NCI-H82 treated with DMSO at 0.1 percent for 48 hours (cell line): ENCODE data around the gene FERD3L.

Experiments used
- DNase-seq: peaks from one replicate; lab custom pipeline; 2025; ENCODE audit not compliant: unreplicated experiment; lab: John Stamatoyannopoulos, UW

FERD3L gene

DNA sequence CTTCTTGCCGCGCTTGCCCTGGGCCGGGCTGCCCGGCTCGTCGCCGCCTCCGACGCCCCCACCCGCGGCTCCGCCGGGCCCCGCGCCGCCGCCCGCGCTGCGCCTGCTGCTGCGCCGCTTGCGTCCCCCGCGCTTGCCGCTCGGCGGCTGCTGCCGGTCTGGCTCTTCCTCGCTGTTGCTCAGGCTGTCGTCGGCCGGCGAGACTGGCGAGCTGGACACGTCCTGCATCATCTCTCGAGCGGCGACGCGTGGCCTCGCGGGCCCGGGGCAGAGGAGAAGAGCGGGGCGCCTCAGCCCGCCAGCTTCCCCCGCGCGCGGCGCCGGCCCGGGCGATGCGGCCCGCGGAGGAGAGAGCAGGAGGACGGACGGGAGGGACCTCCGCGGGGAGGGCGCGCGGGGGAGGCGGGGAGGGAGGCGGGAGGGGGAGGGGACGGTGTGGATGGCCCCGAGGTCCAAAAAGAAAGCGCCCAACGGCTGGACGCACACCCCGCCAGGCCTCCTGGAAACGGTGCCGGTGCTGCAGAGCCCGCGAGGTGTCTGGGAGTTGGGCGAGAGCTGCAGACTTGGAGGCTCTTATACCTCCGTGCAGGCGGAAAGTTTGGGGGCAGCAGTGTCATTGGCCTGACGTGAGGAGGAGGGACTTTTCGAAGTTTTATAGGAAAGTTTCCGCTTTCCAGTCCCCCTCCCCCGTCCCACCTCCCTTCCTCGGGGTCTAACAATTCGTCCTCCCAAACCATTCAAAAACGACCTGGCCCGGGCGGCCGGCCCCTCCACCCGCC is 27.9 kb downstream of the FERD3L start, which contains the start of gene TWIST1:
Gene TWIST1 (minus strand): TSS at position 546 of the 779 bp plus-strand sequence. CDS start 315 bp downstream, at position 231.
- DNase-seq, result no peak

GRCh38 chr7:19116121-19117090 is 28.8 kb downstream of the FERD3L start:
- no peak for DNase-seq

- DNase-seq, result no peak
Measured at GRCh38 chr7:19114551-19114855, 30.7 kb downstream of the FERD3L start.

DNA sequence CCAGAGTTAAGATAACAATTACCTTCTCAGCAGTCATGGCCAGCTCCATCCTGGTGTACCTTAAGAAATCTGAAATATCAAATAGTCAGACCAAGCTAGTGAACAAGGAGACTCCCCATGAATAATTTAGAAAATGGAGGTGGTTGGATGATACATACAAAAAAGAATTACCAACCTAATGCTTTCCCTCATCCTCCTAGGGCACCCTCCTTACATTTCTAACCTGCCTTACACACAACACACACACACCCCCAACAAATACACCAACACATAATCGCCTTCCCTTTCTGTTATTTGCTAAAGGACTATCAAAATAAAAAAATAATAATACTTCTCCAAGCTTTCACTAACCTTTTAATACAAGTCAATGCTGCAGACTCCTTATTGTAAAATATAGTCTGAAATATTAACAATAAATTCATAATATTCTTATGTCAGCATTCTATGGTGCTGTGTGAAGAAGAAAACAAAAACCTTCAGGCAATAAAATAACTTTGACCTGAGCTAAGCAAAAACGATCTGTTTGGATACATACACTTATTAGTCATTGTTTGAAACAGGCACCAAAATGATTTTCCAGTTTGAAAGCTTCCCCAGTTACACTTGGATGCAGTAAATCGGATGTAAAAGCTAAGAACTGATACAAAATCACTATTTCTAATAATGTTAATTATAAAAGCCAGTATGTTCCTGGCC is 31.2 kb downstream of the FERD3L start:
- DNase-seq, result no peak

DNA sequence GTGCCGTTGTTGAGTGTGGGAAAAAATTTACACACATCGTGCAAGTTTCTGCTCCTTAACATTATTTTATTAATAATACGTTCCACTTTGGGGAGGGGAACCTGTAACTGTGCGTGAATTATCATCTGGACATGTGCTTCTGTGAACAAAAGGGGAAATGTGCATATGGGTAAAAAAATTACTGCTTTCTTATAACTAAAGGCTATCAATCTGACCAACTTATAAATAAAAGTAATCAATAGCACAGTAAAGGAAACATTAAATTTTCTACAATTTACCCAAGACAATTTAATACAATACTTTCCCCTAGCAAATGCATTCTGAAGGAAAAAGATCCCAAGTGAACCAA is 32.2 kb downstream of the FERD3L start:
- no peak for DNase-seq

DNA sequence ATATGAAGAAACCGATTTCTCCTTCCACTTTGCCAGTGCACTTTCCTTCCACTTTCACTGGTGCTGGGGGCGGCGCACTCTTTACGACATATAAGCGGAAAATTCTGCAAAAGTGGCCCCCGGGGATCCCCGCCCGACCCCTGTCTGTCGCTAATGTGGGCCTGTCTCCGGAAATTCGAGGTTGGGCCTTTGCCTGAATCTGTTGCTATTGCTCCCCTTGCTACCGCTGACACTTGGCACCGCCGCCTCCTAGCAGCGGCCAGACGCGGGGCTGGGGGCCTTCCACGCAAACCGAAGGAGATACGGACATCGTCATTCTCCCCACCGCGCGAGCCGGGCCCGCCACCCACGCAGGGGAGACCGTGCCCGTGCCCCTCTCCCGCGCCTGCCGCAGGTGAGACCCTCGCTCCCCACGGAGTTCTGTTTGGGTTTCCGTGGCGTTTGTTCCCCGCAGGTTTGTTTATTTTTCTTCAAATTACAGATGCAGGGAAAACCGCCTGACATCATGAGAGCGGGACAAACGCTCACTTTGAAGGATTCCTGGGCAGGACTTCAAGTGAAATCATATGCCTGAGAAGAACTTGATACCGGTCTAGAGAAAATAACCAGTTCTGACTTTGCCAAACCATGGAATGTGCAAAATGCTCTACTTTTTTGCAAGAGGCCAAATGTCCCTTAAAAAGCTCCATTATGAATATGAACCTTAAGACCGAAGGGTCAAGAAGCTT is 32.8 kb downstream of the FERD3L start:
- no peak for DNase-seq

DNA sequence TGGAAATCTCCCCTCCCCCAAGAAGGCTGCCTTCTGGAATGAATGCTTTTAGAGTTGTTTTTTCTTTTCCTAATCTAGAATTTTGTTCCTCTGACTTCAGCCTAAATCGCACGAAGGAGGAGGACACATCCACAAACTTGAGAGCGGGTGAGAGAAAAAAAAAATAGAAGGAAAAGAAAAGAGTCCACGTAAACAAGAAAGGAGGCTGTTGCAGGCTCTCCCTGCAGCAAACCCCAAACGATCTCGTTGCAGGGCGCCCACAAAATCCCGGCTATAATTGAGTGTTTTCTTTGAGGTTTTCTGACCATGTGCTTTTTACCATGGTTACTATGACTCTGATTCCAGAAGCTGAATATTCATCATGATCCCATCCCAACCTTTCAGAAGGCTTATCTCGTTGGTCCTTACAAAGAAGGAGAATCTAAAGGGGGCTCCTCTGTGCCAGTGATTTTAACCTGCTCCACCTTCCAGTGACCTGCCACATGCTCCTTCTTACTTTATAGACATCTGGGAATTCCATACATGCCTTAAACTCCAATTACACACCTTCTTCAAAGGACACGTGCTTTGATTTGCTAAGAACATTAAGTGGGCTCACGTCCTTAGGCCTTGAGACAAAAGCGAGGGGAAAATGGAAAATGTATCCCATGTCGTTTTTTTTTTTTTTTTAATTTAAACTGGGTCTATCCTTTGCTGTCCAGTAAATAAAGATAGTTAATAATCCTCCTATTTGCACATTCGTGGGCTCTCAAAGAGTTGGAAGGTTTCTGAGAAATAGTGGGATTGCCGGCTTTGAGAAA is 33.5 kb downstream of the FERD3L start:
- no peak for DNase-seq

GRCh38 chr7:19110776-19111175 is 34.4 kb downstream of the FERD3L start:
- no peak for DNase-seq

GRCh38 chr7:19110026-19110730 is 35.0 kb downstream of the FERD3L start:
- DNase-seq, result no peak

- no peak for DNase-seq
Measured at GRCh38 chr7:19109000-19109946, 35.9 kb downstream of the FERD3L start.

GRCh38 chr7:19107356-19108146 is 37.7 kb downstream of the FERD3L start:
- no peak for DNase-seq

DNA sequence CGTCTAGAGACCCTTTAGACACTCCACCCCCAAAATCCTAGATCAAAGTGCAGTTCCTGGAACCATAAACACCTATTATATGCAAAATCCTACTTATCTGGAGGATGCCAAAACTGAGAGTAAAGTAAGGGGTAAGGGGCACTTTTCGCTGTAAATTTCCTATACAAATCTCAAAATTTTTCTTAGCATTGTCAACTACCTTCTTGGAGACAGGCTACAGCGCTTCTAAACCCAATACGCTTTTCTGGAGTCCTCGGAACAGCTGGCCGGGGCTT is 38.2 kb downstream of the FERD3L start:
- DNase-seq, result no peak

DNA sequence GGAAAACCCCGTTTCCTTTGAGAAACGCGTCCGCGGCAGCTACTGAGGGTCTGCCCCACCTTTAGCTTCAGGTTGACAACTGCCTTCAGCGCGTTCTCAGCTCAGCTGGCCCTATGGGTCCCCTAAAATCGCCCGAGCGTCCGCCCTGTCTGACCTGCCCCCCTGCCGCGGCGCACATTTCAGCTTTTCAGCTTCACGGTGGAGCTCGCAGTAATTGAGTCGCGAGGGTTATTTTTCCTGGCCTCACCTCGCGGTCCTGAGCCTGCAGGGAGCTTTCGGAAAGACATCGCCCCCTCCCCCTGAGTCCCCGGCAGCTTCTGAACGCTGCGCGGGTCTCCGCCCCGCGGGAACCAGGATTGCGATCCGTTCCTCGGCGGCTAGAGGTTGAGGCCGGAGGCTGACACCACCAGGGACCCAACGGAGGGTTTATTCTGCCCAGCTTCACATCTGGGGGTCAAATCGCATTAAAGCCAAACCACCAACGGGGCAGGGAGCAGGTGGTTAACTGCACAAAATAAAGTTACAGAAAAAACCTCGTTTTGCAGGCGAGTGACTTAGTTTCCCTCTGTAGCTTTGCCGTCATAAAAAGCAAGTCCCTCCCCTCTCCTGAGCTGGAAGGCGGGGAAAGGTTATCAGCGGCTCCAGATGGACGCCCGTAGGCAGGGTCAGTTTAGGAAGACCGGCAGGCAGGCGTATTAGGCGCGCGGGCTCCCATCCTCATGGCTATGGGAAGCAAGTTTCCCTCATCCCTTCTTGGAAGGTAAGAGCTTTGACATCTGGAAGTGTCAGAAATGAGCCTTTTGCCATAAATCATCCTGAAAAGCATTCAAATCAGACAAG is 38.8 kb downstream of the FERD3L start:
- DNase-seq, result no peak

DNA sequence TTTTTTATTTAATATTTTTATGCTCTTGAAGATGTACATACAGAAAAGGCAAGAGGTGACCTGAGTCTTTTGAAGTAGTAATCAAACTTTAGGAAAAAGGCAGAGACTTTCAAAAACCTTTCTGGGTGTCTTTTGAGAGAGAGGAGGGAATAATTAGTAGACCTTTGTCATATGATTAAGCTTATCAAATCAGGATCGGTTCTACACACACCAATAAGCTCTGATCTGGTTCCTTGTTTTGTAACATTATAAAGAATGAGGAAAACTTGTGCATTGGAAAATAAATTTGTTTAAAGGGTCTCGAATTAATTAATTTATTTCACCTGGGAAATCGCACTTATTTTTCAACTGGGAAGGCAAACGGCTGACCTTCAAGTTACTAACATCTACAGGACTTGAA is 39.7 kb downstream of the FERD3L start:
- no peak for DNase-seq

DNA sequence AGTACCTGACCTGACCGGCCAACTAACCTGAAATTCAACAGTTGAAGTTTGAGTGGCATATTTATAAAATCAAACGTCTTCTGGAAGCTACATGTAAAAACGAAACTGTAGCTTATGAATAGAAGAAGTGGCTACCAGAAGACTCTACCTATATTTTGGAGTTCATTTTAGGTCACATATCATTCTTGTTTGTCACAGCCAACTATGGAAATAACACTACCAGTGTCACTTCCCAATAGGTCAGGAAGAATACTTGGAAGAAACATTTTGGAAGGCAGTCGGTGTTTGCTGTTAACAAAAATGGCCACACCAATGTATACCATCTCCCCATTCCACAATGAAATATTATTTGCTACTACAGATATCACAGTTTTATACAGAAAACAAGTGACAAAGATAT is 40.4 kb downstream of the FERD3L start:
- no peak for DNase-seq

DNA sequence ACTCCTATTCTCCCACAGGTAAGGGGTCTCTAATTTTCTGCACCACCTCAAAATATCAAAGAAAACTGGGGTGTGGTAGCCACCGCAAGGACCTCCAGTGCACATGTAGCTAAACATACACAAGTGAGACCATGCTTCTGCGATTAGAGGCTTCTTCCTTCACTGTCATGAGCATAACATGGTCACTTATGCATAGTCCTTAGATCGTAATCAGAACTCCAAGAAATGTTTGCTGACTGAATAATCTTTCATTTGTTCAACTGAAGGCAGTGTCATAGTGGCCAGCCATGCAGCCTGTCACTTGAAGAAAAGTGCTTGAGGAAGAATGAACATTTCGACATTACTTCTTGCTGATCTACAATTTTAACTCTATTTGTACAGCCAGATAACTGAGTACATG is 42.3 kb downstream of the FERD3L start:
- DNase-seq, result no peak

DNA sequence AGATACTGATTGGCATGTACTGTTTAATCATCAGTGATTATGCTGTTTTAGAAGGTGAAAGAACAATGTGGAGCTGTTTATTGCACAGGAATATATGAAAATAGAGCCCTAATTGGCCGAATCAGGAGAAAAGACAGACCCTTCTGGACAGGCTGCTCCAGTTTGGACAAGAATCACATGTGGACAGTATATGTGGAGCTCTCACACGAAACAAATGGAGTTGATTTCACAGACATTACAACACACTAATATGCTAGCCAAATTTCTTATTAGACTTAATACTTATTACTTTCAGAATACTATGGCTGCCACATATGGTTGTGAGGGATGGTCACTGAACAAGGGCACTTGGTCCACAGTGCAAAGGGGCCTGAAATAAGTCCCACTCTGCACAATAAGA is 43.3 kb downstream of the FERD3L start:
- no peak for DNase-seq
